ENCODE measurements around the gene MYBPC2.
A peak's percentile ranks its signal among the peaks of the same experiment; 100 is the strongest.
"Not testable (repeated sequence)": the region's sequence is repeated elsewhere in the genome, so short reads cannot be mapped to it uniquely, and the experiment has no call there.

MYBPC2 gene

DNA sequence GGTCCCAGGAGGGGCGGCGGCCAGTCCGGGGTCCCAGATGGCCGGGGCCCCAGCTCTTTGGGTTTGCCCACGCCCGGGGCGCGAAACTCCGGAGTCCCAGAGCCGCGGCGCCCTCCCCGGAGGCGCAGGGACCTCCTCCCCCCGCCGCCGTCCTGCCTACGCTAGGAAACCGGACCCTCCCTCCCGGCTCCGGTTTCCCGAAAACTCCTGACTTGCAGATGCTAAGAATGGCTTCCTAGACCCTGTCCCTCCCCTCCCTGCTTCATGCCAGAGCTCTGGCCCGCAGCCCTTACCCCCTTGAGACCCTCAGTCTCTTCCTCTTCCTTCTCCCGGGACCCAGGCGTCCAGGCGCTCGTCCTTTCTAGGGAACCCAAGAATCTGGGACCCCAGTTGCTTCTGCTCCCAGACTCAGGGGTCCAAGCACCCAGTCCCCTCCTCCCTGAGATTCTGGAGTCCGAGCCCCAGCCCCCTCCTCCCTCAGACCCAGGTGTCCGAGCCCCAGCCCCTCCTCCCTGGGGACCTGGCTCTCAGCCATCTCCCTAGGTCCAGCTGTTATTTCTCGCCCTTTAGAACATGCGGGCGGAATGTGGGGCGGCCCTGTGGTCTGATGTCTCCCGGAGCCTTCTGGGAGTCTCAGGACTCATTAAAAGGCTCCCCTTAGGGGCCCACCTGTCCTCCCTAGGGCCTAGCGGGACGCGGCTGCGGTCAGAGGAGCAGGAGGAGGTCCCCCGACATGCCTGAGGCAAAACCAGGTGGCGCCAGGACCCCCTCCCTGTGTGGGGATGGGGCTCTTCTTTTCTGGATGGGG lies at the start of gene MYBPC2:
TSS of gene MYBPC2 (plus strand) at position 672 of the 808 bp plus-strand sequence. CDS start at position 734, 62 bp downstream.
- DNase-seq (ENCODE audit: low read depth in 2 of 2): no peak

DNA sequence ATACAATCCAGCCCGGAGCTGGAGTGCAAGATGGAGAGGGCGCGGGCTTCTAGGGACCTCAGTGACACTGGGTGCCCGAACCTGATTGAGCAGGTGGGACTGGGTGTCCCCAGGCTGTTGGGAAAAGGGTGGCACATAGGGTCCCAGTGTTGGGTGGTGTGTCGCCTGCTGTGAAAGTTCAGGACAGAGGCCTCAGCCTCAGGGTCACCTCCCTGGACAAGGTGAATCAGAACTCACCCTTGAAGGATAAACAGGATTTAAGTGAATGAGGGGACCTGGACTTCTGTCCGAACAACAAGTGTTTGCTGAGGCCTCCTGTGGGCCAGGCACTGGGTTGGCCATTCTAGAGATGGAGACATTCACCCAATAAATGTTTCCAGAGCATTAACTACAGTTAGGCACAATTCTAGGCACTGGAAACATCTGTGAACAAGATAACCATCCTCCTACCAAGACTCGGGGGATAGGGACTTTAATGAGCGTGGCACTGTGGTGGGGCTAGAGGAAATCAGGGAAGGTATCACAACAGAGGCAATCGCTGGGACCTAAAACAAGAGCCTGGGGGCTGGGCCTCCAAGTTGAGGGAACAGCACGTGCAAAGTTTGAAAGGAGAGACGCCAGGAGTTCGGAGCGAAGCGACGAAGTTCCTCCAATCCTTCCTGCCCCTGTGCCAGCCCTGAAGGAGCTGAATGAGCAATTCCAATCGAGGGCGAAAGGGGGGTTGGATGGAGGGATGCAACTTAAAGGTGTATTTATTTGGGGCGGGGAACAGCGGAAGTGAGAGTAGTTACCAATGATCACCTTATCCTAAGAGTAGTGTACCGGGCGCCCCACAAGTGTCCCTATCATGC lies 49.5 kb upstream of the MYBPC2 start:
- DNase-seq (ENCODE audit: low read depth in 2 of 2): no peak

DNA sequence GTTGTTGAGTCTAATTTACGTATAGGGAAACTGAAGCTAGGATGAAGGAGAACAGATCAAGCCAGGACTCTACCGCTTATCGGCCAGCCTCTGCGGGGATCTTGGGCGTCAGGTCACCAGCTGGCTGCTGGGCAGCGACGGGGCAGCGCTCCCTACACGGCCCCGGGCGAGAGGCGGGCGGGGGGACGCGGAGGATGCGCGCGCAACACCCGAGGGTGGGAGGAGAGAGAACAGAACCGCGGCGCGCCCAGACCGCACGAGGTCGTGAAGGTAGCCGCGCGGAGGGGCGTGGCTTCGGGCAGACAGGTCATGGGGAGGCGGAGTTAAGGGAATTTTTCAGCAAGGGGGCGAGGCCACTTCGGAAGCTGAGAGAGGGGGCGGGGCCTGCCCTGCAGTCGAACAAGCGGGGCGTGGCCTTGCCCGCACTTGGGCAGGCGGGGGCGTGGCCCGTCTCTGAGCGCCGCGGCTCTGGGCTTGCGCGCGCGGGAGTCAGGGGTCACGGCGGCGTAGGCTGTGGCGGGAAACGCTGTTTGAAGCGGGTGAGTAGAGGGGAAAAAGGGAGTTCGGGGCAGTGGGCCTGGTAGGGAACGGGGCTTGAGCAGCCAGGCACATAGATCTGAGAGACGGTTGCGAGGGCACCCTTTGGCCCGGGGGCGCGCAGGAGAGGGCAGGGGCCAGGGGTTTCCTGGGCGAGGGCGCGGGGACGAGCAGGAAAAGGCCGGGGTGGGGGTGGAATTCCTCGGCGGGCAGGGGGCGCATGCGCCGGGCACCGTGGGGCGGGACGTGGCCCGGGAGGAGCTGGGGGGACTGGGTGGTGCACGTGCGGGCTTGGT lies 48.6 kb upstream of the MYBPC2 start, which contains the start of gene POLD1:
TSS of gene POLD1 (plus strand) at position 496 of the 833 bp plus-strand sequence. CDS start 14,505 bp downstream, outside the sequence.
- peak; percentile 97 to 99 for DNase-seq (ENCODE audit: low read depth in 2 of 2)

DNA sequence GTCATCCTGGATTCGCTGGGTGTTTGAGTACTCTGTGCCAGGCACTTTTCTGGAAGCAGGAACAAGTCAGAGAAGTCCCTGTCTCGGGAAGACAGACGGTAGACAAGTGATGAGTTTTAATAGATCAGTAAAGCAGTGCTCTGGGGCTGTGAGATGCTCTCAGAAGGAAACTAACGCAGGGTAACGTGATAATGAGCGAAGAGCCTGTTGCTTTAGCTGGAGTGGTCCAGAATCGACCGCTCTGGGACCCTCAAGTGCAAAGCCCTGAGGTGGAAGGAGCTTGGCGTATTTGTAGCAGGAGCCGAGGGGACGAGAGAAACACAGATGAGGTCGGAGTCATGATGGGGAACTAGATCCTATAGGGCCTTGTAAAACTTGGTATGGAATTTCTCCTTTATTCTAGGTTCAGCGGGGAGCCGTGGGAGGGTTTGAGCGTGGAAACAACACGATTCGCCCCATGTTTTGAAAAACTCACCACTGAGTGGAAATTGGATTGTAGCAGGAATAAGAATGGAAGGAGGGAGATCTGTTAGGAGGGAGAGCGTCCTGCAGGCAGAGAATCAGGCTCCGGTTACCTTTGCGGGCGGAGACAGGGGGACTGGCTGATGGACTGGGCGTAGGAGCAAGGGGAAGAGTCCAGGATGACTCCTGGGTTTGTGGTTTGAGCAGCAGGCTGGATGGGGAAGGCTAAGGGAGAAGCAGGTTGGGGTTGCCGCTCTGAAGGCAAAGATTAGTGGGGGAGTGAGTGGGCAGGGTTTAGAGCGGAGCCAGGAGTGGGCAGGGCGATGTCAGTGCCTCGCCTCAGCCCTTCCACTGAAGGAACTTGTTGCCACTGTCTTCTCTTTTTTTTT lies 47.8 kb upstream of the MYBPC2 start:
- no peak for DNase-seq (ENCODE audit: low read depth in 2 of 2)

- no peak for DNase-seq (ENCODE audit: low read depth in 2 of 2)
Observed at GRCh38 chr19:50387176-50387867, 45.4 kb upstream of the MYBPC2 start.

DNA sequence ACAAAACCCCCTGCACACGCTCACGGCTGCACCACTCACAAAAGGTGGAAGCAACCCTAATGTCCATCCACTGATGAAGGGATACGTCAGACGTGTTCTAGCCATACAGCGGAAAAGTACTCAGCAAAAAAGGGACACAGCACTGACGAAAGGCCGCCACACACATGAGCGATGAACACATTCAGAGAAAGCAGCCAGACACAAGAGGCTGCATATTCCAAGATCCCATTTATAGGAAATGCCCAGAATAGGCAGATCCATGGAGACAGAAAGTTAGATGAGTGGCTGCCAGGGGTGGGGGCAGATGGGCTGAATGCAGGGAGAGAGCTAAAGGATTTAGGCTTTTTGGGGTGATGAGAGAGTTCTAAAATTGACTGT lies 44.8 kb upstream of the MYBPC2 start:
- no peak for DNase-seq (ENCODE audit: low read depth in 2 of 2)

DNA sequence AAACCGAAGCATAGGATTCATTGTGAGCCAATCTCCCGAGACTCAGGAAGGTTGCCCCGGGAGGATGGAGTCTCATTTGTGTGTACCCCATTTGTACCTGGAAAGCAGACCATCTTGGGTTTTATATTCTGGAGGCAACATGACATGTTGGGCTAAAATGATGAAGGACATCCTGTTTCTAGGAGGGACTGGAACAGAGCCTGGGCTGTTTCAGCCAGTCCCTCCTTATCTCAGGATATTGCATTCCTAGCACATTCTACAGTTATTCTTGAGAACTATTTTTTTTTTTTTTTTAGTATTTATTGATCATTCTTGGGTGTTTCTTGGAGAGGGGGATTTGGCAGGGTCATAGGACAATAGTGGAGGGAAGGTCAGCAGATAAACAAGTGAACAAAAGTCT lies 42.4 kb upstream of the MYBPC2 start:
- not testable (repeated sequence) for DNase-seq (ENCODE audit: low read depth in 2 of 2)

- not testable (repeated sequence) for DNase-seq (ENCODE audit: low read depth in 2 of 2)
Observed at GRCh38 chr19:50390952-50391351, 41.7 kb upstream of the MYBPC2 start.

DNA sequence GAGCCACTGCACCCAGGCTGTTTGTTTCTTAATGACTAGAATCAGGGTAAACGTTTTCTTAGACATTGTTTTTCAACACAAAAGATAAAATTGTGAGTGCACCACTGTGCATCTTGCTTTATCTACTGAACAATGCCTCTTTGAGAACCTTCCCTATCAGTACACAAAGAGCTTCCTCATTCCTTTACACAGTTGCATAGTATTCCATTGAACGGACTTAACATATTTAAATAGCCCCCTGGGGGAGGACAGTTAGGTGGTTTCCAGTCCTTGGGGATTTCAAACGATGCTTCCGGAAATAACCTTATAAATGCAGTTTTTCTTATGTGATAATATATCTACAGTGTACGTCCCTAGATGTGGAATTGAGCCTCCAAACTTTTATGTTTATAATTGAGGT lies 39.9 kb upstream of the MYBPC2 start:
- no peak for DNase-seq (ENCODE audit: low read depth in 2 of 2)

- no peak for DNase-seq (ENCODE audit: low read depth in 2 of 2)
Observed at GRCh38 chr19:50393589-50393988, 39.1 kb upstream of the MYBPC2 start.

DNA sequence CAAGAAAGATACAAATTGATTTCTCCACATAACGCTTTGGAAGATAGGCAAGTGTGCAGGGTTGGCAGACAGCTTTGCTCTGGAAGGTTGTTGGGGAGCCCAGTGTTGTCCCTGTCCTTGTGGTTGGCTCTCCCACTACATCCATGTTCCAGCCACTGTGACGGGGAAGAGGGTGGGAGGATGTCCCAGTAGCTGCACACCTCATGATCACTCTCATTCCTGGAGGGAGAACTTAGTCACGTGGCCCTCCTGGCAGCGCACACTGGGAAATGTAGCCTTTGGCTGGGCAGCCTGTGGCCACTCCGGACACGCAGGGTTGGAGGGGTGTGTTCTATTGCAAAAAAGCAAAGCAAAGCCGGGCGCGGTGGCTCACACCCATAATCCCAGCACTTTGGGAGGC lies 38.7 kb upstream of the MYBPC2 start:
- DNase-seq (ENCODE audit: low read depth in 2 of 2): no peak

DNA sequence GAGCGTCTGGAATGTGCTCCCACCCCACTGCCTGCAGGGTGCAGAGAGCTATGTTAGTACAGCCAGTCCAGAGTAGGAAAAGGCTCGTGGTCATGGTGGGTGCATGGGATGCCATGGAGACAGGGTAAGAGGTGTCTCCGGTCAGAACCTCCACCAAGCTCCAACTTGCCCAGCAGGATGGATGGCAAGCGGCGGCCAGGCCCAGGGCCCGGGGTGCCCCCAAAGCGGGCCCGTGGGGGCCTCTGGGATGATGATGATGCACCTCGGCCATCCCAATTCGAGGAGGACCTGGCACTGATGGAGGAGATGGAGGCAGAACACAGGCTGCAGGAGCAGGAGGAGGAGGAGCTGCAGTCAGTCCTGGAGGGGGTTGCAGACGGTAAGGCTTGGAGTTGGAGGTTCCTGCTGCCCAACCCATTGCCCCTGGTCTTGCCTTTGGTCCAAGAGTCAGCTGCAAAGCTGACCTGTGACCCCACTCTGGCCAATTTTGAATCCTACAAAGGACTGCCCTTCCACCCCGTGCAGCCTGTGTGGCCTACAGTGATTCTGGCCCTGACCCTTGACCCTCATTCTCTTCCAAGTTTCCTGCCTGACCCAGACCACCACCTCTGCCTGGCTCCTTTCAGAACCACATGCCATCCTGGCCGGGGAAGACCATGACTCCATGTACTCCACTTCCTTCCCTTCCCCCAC lies 33.9 kb upstream of the MYBPC2 start:
- no peak for DNase-seq (ENCODE audit: low read depth in 2 of 2)

- no peak for DNase-seq (ENCODE audit: low read depth in 2 of 2)
Observed at GRCh38 chr19:50399368-50399745, 33.3 kb upstream of the MYBPC2 start.

GRCh38 chr19:50401605-50402450 lies 30.9 kb upstream of the MYBPC2 start:
- no peak for DNase-seq (ENCODE audit: low read depth in 2 of 2)

- no peak for DNase-seq (ENCODE audit: low read depth in 2 of 2)
Observed at GRCh38 chr19:50402544-50403301, 30.0 kb upstream of the MYBPC2 start.

DNA sequence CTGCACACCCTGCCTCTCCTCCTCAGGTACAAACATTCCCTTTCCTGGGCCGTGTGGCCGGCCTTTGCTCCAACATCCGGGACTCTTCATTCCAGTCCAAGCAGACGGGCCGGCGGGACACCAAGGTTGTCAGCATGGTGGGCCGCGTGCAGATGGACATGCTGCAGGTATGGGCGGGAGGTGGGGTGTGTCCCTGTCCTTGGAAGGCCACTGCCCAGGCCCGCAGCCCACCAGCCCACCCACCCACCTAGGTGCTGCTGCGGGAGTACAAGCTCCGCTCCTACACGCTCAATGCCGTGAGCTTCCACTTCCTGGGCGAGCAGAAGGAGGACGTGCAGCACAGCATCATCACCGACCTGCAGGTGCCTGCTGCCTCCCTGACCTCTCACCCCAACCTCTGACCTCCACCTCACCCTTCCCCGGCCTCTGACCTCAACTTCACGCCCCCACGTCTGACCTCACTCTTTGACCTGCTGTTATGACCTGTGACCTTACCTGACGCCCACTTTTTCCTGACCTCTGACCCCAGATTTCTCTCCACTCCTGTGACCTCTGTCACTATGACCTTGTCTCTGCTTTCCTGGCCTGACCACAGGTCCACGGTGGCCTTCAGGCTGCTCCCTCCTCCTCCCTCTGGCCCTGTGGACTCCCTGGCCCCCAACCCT lies 26.4 kb upstream of the MYBPC2 start:
- DNase-seq (ENCODE audit: low read depth in 2 of 2): no peak

- DNase-seq (ENCODE audit: low read depth in 2 of 2): no peak
Observed at GRCh38 chr19:50406829-50407228, 25.9 kb upstream of the MYBPC2 start.

GRCh38 chr19:50409347-50409746 lies 23.3 kb upstream of the MYBPC2 start:
- DNase-seq (ENCODE audit: low read depth in 2 of 2): no peak

Measured in stimulated activated CD4-positive, alpha-beta T cell treated with anti-CD3 and anti-CD28 coated beads, Interleukin-1b, Interleukin-23, amount 100 ng/mL, for 1 hour (primary cell).